Testis (tissue), 2 donors: ENCODE results near the gene TNK2.
"Not testable (repeated sequence)": the region's sequence is repeated elsewhere in the genome, so short reads cannot be mapped to it uniquely, and the experiment has no call there.

Experiments
- CTCF ChIP-seq, 3 experiments: fragments of 450-650 bp in 2 of 3; fragments of 200-600 bp in 1 of 3; sonication (generic) in 1 of 3; IDR thresholded peaks; one replicate each; pipeline ENCODE4 v1.5.1; 2016 to 2019; ENCODE audit warnings: antibody characterized with exemption in 3 of 3, mild to moderate bottlenecking in 2 of 3, moderate library complexity in 1 of 3
- POLR2A ChIP-seq: fragments of 450-650 bp; IDR thresholded peaks from one replicate; pipeline ENCODE4 v1.6.1; 2017; ENCODE audit warnings: antibody characterized with exemption, mild to moderate bottlenecking, moderate library complexity

GRCh38 chr3:195933044-195933430 is 24.7 kb upstream of the TNK2 start:
- not testable (repeated sequence) for TF ChIP-seq CTCF (IDR thresholded peaks at IDR 0.05); POLR2A
